Left lung (tissue), 10 donors: ENCODE data around the gene CES3. TPM values are rescaled to one million over a fixed set of nuclear protein-coding genes. Genes with fewer than 3 reads are reported as not detected.

Experiments
- ATAC-seq: fragments of 200-7000 bp; cut with Tn5 transposase; one replicate; pipeline ENCODE4 v1.9.1; 2020; ENCODE audit warnings: moderate library complexity
- DNase-seq, 4 donors: peaks; one replicate each; pipeline ENCODE4 v3.0.0-alpha.2; 2013 to 2020
- H3K27ac ChIP-seq, 2 donors: fragments of 200-600 bp; sonication (generic) in 1 of 2; one replicate each; pipeline versions ENCODE4 v1.5.0 to v1.8.0; 2020 to 2021
- H3K27me3 ChIP-seq, 2 donors: fragments of 200-600 bp; sonication (generic) in 1 of 2; one replicate each; pipeline versions ENCODE4 v1.5.0 to v1.8.0; 2020 to 2021
- H3K36me3 ChIP-seq, 2 donors: fragments of 200-600 bp; sonication (generic) in 1 of 2; one replicate each; pipeline versions ENCODE4 v1.5.0 to v1.8.0; 2020 to 2021
- H3K4me1 ChIP-seq, 2 donors: fragments of 200-600 bp; one replicate each; pipeline ENCODE4 v1.8.0; 2021
- H3K4me3 ChIP-seq, 2 donors: fragments of 200-600 bp; sonication (generic) in 1 of 2; one replicate each; pipeline versions ENCODE4 v1.5.0 to v1.8.0; 2020 to 2021; ENCODE audit warnings: mild to moderate bottlenecking in 1 of 2
- H3K9me3 ChIP-seq, 2 donors: fragments of 200-600 bp; sonication (generic) in 1 of 2; one replicate each; pipeline versions ENCODE4 v1.5.0 to v1.8.0; 2020 to 2021
- intact Hi-C, 2 donors: fragments of 100-400 bp; cut with DNase I; formaldehyde crosslinking; loops; one replicate each; pipeline versions ENCODE4 v1.11.2 to v1.14.2; 2022
- polyA plus RNA-seq, 6 donors: library from polyadenylated mRNA; unstranded; fragments of 120-200 nt; gene quantifications; one replicate each; pipeline ENCODE4 v1.2.1, GENCODE V29; 2013; ENCODE audit not compliant: insufficient read length in 6 of 6
- total RNA-seq, 2 donors: library from RNA; stranded (reverse); fragmentation: NEBNext Ultra II Directional; extraction: Animal tissue kit (Norgen Biotek cat#: 25700); gene quantifications; one replicate each; pipeline ENCODE4 v1.2.1, GENCODE V29; 2021
- TF ChIP-seq, protein P1 (sequence below), 2 donors: fragments of 200-600 bp; sonication (generic) in 1 of 2; IDR thresholded peaks; one replicate each; pipeline versions ENCODE4 v1.5.0 to v1.8.0; 2021; ENCODE audit warnings: antibody characterized with exemption in 2 of 2
- donor health status: DM: no; HTN: yes; CAD: no.
- donor health status: DM: no; HTN: no; CAD: no.

The CES3 gene
- total and polyA plus RNA-seq, 8 donors = 0.79 to 5.3 (median 4.2) TPM

DNA sequence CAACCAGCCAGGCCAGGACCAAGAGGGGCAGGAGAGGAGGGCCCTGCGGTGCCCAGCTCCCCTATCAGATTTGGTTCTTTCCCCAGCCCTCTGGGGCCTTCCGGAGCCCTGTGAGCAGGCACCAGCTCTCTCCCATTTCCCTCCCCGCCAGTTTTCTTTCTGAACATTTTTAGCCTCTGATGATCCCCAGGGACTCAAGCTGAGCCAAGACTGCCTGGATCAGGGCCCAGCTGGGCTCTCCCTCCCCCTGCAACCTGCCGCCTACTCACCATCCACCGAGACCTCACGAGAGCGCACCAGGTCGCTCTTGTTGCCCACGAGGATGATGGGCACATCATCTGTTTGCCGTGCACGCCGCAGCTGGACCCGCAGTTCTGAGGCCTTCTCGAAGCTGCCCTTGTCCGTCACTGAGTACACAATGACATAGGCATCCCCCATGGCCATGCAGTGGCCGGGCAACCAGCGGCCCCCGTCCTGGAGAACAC is 37.8 kb upstream of the CES3 start:
- no peak for ATAC-seq
- Histone ChIP-seq H3K4me1 (peaks cover 21 to 50% of the 10 kb centered on the region in 2 donors), H3K9me3 (no peaks in the 10 kb centered on the region), H3K27ac (peak overlapping the region in 1 of 2 donors; percentile 26), H3K27me3 (peaks cover 0 to 77% of the 10 kb centered on the region in 2 donors), H3K4me3 (peak overlapping the region in 1 of 2 donors; percentile 45), H3K36me3 (no peaks in the 10 kb centered on the region)
- TF ChIP-seq, protein P1, sequence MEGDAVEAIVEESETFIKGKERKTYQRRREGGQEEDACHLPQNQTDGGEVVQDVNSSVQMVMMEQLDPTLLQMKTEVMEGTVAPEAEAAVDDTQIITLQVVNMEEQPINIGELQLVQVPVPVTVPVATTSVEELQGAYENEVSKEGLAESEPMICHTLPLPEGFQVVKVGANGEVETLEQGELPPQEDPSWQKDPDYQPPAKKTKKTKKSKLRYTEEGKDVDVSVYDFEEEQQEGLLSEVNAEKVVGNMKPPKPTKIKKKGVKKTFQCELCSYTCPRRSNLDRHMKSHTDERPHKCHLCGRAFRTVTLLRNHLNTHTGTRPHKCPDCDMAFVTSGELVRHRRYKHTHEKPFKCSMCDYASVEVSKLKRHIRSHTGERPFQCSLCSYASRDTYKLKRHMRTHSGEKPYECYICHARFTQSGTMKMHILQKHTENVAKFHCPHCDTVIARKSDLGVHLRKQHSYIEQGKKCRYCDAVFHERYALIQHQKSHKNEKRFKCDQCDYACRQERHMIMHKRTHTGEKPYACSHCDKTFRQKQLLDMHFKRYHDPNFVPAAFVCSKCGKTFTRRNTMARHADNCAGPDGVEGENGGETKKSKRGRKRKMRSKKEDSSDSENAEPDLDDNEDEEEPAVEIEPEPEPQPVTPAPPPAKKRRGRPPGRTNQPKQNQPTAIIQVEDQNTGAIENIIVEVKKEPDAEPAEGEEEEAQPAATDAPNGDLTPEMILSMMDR (IDR thresholded peaks at IDR 0.05) = no peak
- intact Hi-C loops = no loop called here
- DNase-seq = peak in 1 of 4 donors; percentile 57

DNA sequence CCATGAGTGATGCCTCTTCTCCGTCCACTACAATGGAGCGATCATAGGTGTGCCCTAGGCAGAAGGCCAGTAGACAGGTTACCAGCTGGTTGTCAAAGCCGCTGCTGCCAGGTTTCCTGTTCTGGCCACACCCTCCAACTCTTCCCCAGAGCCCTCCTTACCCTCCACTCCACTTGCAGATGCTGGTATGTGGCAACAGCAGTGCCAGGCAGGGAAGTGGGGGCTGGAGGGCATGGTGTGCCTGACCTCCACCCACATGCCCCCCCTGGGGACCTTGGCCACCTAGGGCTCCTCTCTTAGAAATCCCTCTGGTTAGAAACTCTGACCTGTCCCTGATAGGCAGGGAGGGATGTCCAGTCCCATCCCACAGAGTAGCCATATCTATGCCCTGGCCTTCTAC is 37.2 kb upstream of the CES3 start:
- no peaks in the 10 kb centered on the region for H3K36me3 ChIP-seq
- H3K9me3 ChIP-seq = no peaks in the 10 kb centered on the region
- H3K27ac ChIP-seq = no peak overlapping the region
- H3K4me3 ChIP-seq = peak overlapping the region; percentile 45 to 48
- TF ChIP-seq, protein P1 (IDR thresholded peaks at IDR 0.05) = no peak
- peaks cover 21 to 50% of the 10 kb centered on the region in 2 donors for H3K4me1 ChIP-seq
- ATAC-seq (peak; percentile 12), DNase-seq (peak in 2 of 4 donors; percentile 50 to 56)
- intact Hi-C loops = no loop called here
- H3K27me3 ChIP-seq = peaks cover 0 to 77% of the 10 kb centered on the region in 2 donors

DNA sequence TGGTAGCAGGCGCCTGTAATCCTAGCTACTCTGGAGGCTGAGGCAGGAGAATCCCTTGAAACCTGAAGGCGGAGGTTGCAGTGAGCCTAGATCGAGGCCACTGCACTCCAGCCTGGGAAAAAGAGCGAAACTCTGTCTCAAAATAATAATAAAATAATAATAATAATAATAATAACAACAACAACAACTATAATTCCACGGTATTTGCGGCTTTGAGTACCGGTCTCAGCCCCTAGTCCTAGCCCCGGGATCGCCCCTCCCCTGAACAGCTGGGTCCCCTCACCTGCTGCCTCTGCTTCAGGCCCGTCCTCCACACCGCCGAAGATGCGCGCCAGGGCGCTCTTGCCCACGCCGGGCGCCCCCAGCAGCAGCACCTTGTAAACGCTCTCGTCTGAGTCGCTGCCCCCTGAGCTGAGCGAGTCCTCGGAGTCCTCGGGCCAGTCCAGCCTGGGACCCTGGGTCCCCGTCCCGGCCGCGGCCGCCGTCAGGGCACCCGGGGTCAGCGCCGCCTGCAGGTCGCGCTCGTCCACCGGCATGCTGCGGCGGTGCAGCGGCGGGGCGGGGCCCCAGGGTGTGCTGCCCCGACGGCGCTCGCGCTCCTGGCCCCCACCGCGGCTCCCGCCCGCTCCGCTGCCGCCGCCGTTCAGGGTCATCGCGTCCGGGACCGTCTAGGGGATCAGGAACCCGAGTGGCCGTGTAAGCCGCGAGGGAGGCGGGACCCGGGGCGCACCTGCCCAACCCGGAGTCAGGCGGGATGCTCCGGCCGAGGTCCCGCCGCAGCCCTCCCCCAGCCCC is 36.3 kb upstream of the CES3 start:
- intact Hi-C loops = no loop called here
- ATAC-seq (peak; percentile 54), DNase-seq (peak in 1 of 4 donors; percentile 89)
- Histone ChIP-seq H3K27me3 (peaks cover 0 to 70% of the 10 kb centered on the region in 2 donors), H3K36me3 (no peaks in the 10 kb centered on the region), H3K4me1 (peaks cover 21 to 50% of the 10 kb centered on the region in 2 donors), H3K4me3 (peak overlapping the region; percentile 45 to 48), H3K9me3 (no peaks in the 10 kb centered on the region), H3K27ac (peak overlapping the region; percentile 63 to 72)
- TF ChIP-seq, protein P1 (IDR thresholded peaks at IDR 0.05) = peak; percentile 11 to 25

DNA sequence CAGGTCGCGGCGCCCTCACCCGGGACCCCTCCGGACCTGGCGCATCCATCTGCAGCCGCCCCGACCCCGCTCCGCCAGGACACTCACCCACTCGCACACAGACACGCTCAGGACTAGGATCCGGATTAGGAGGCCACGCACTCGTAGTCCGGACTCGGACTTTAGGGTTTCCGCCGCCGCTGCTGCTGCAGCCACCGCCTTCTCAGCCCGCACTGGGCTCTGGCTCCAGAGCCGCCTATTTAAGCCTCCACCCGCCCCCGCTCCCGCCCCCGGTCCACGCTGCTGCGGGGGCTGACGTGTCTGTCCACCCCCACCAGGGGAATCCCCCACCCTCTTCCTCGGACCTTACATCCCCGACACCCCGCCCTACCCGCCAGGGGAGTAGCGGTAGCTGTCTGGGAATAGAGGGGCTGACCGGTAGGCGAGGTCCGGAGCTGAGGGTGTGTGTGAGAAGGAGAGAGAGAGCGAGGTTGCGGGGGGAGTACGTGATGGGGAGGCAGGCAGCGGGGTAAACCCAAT is 35.7 kb upstream of the CES3 start, which contains the start of gene RRAD:
TSS of gene RRAD (minus strand) at position 214 of the 519 bp plus-strand sequence. CDS start 356 bp downstream, outside the sequence.
- Histone ChIP-seq H3K27ac (peak within 1 kb of the TSS; percentile 63 to 72), H3K27me3 (peaks cover 0 to 64% of the 10 kb centered on the region in 2 donors), H3K36me3 (no peaks in the 10 kb centered on the region), H3K9me3 (no peaks in the 10 kb centered on the region), H3K4me1 (peaks cover 21 to 52% of the 10 kb centered on the region in 2 donors), H3K4me3 (peak within 1 kb of the TSS; percentile 45 to 48)
- ATAC-seq = peak; percentile 30
- TF ChIP-seq, protein P1 (IDR thresholded peaks at IDR 0.05) = no peak
- intact Hi-C loops = no loop called here
- DNase-seq = peak in 2 of 4 donors; percentile 65 to 82
